Stimulated activated CD8-positive, alpha-beta memory T cell treated with anti-CD3 and anti-CD28 coated beads, Interleukin-7, amount 100 ng/mL, for 24 hours (primary cell): ENCODE measurements around the gene LRRC4.

ENCODE experiments used
- DNase-seq: peaks from one replicate; pipeline ENCODE4 v3.0.0-alpha.2; 2020; ENCODE audit warnings: low read depth

Gene LRRC4

GRCh38 chr7:128029405-128029995 lies 1.7 kb downstream of the LRRC4 start:
- no peak for DNase-seq

- no peak for DNase-seq
Measured at GRCh38 chr7:128027485-128027980, 3.7 kb downstream of the LRRC4 start.

GRCh38 chr7:128026551-128026950 lies 4.7 kb downstream of the LRRC4 start:
- no peak for DNase-seq

GRCh38 chr7:128025819-128026218 lies 5.4 kb downstream of the LRRC4 start:
- DNase-seq = no peak

GRCh38 chr7:128025380-128025779 lies 5.9 kb downstream of the LRRC4 start:
- DNase-seq = no peak

- DNase-seq = no peak
Measured at GRCh38 chr7:128024151-128024550, 7.1 kb downstream of the LRRC4 start.

GRCh38 chr7:128022631-128023532 lies 8.4 kb downstream of the LRRC4 start:
- DNase-seq = no peak

- DNase-seq = no peak
Measured at GRCh38 chr7:128021366-128021765, 9.9 kb downstream of the LRRC4 start.

- no peak for DNase-seq
Measured at GRCh38 chr7:128020159-128020558, 11.1 kb downstream of the LRRC4 start.

- DNase-seq = no peak
Measured at GRCh38 chr7:128019288-128019687, 11.9 kb downstream of the LRRC4 start.

GRCh38 chr7:128017862-128018845 lies 13.1 kb downstream of the LRRC4 start:
- no peak for DNase-seq

- no peak for DNase-seq
Measured at GRCh38 chr7:128017460-128017859, 13.8 kb downstream of the LRRC4 start.

GRCh38 chr7:128014811-128015210 lies 16.4 kb downstream of the LRRC4 start:
- no peak for DNase-seq

GRCh38 chr7:128011131-128011661 lies 20.0 kb downstream of the LRRC4 start:
- no peak for DNase-seq

- DNase-seq = no peak
Measured at GRCh38 chr7:128010391-128011127, 20.7 kb downstream of the LRRC4 start.

- DNase-seq = no peak
Measured at GRCh38 chr7:128008744-128009143, 22.5 kb downstream of the LRRC4 start.

- no peak for DNase-seq
Measured at GRCh38 chr7:128008141-128008540, 23.1 kb downstream of the LRRC4 start.

- no peak for DNase-seq
Measured at GRCh38 chr7:128007303-128007680, 23.9 kb downstream of the LRRC4 start.

- DNase-seq = no peak
Measured at GRCh38 chr7:128006550-128007302, 24.5 kb downstream of the LRRC4 start.

- no peak for DNase-seq
Measured at GRCh38 chr7:128005759-128006159, 25.5 kb downstream of the LRRC4 start.
